OCI-LY1 (cell line): ENCODE data around the gene GSG1L.

Source experiments
- EZH2 ChIP-seq: fragments of 200-600 bp; sonication (generic), shearing (Covaris generic); IDR thresholded peaks from 2 replicates; pipeline ENCODE4 v1.8.0; 2017; ENCODE audit warnings: borderline replicate concordance, mixed run types, mild to moderate bottlenecking, antibody characterized with exemption, low read length, moderate library complexity, mixed read lengths
- TF ChIP-seq, protein P1 (sequence below): fragments of 200-600 bp; sonication (generic), shearing (Covaris generic); IDR thresholded peaks from 2 replicates; pipeline ENCODE4 v1.5.1; 2017; ENCODE audit warnings: mild to moderate bottlenecking, antibody characterized with exemption, low read length, moderate library complexity, mixed read lengths

GRCh38 chr16:27849621-27850020 lies 213.9 kb downstream of the GSG1L start:
- TF ChIP-seq, protein P1, sequence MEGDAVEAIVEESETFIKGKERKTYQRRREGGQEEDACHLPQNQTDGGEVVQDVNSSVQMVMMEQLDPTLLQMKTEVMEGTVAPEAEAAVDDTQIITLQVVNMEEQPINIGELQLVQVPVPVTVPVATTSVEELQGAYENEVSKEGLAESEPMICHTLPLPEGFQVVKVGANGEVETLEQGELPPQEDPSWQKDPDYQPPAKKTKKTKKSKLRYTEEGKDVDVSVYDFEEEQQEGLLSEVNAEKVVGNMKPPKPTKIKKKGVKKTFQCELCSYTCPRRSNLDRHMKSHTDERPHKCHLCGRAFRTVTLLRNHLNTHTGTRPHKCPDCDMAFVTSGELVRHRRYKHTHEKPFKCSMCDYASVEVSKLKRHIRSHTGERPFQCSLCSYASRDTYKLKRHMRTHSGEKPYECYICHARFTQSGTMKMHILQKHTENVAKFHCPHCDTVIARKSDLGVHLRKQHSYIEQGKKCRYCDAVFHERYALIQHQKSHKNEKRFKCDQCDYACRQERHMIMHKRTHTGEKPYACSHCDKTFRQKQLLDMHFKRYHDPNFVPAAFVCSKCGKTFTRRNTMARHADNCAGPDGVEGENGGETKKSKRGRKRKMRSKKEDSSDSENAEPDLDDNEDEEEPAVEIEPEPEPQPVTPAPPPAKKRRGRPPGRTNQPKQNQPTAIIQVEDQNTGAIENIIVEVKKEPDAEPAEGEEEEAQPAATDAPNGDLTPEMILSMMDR = no peak
- no peak for TF ChIP-seq EZH2
